Vagina (tissue), 2 donors: ENCODE results near the gene RAB34.

Experiments used
- CTCF ChIP-seq, 3 experiments: fragments of 450-650 bp in 2 of 3; fragments of 200-600 bp in 1 of 3; sonication (generic) in 1 of 3; IDR thresholded peaks; one replicate each; pipeline ENCODE4 v1.5.1; 2017 to 2019; ENCODE audit warnings: antibody characterized with exemption in 3 of 3, mild to moderate bottlenecking in 2 of 3, moderate library complexity in 2 of 3
- POLR2AphosphoS5 ChIP-seq, 2 donors: sonication (generic); formaldehyde crosslinking; IDR thresholded peaks; one replicate each; pipeline ENCODE4 v1.9.0; 2017; ENCODE audit warnings: antibody characterized with exemption in 2 of 2, mild to moderate bottlenecking in 2 of 2, low read depth in 1 of 2; ENCODE audit not compliant: insufficient read depth in 1 of 2

DNA sequence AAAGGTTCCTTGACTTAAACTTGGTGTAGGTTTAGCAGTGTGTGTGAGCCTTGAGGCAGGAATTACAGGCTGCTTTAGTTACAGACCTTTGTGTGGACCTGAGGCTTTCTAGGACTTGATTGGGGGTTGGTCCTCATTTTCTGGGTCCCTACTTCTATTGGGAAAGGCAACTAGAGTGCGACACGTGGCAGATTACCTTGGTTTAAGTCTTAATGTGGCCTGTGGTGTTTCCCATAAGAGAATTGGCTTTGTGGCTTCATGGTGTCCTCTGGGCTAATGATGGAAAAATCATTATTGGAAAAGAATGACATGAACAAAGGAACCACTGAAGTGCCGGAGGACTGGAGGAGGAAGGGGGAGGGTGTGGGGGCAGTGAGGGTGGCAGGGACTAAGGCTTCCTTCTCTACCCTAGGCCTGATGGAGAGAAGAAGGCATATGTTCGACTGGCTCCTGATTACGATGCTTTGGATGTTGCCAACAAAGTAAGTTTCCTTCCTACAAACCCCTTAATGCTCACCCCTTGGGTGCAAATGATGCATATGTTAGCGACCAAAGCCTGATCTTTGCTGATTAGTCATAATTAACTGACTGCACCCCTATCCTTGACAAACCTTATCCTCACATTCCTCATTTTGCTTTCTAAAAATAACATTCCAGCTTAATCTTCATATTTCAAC, 5.6 kb upstream of the RAB34 start:
- no peak for TF ChIP-seq CTCF (IDR thresholded peaks at IDR 0.05)
- TF ChIP-seq POLR2AphosphoS5 (IDR thresholded peaks at IDR 0.05; ENCODE audit: insufficient read depth in 1 of 2, low read depth in 1 of 2), result no peak
